Osteoblast (primary cell): ENCODE results near the gene HFE. TPM values are rescaled to one million over a fixed set of nuclear protein-coding genes. Genes with fewer than 3 reads are reported as not detected.

Source experiments
- DNase-seq: peaks from one replicate; pipeline ENCODE4 v3.0.0; 2011; ENCODE audit warnings: low spot score, mixed read lengths; ENCODE audit not compliant: insufficient read length; ENCODE audit errors: missing footprints
- H2AFZ ChIP-seq: 2 replicates; pipeline ENCODE4 v1.6.0; 2011; ENCODE audit warnings: mild to moderate bottlenecking, low read length
- H3K27ac ChIP-seq: 2 replicates; pipeline ENCODE4 v1.5.1; 2011; ENCODE audit warnings: mild to moderate bottlenecking, low read depth, low read length, moderate library complexity
- H3K27me3 ChIP-seq: 2 replicates; pipeline ENCODE4 v1.6.0; 2012; ENCODE audit warnings: mild to moderate bottlenecking, control low read depth, inconsistent platforms, low read length, moderate library complexity; ENCODE audit not compliant: insufficient read depth
- H3K36me3 ChIP-seq: 2 replicates; pipeline ENCODE4 v1.5.1; 2011; ENCODE audit warnings: mild to moderate bottlenecking, low read length, control low read depth, moderate library complexity; ENCODE audit not compliant: insufficient read depth
- H3K4me1 ChIP-seq: 2 replicates; pipeline ENCODE4 v1.5.1; 2011; ENCODE audit warnings: mild to moderate bottlenecking, low read length, control low read depth, moderate library complexity; ENCODE audit not compliant: insufficient read depth
- H3K4me2 ChIP-seq: 2 replicates; pipeline ENCODE4 v1.6.0; 2011; ENCODE audit warnings: mild to moderate bottlenecking, low read length; ENCODE audit not compliant: insufficient read depth
- H3K4me3 ChIP-seq: fragments of 200-600 bp; sonication (generic); 3 replicates; pipeline ENCODE4 v1.5.1; 2012; ENCODE audit warnings: mild to moderate bottlenecking, low read length, inconsistent platforms; ENCODE audit not compliant: insufficient read depth
- H3K79me2 ChIP-seq: 2 replicates; pipeline ENCODE4 v1.6.0; 2012; ENCODE audit warnings: mild to moderate bottlenecking, low read length, control low read depth, inconsistent platforms; ENCODE audit not compliant: insufficient read depth
- H3K9me3 ChIP-seq: 2 replicates; pipeline ENCODE4 v1.5.1; 2011; ENCODE audit warnings: low read depth, low read length, control low read depth
- H4K20me1 ChIP-seq: 2 replicates; pipeline ENCODE4 v1.6.0; 2012; ENCODE audit warnings: mild to moderate bottlenecking, low read length, control low read depth; ENCODE audit not compliant: insufficient read depth
- total RNA-seq: library from RNA; depleted of rRNA; stranded (reverse); fragments of >200 nt; gene quantifications from 2 replicates; pipeline ENCODE4 v1.2.3, GENCODE V29; 2012
- TF ChIP-seq, protein P1 (sequence below): IDR thresholded peaks from 2 replicates; pipeline ENCODE4 v1.5.1; 2011; ENCODE audit warnings: mild to moderate bottlenecking, low read depth, low read length, moderate library complexity; ENCODE audit errors: extremely low read depth

Gene HFE
- total RNA-seq, 1 donor: 14.1 TPM

- peaks cover 12% of the 10 kb centered on the region for H3K4me1 ChIP-seq
- H4K20me1 ChIP-seq: no peaks in the 10 kb centered on the region
- H3K4me3 ChIP-seq: no peak overlapping the region
- TF ChIP-seq, protein P1, sequence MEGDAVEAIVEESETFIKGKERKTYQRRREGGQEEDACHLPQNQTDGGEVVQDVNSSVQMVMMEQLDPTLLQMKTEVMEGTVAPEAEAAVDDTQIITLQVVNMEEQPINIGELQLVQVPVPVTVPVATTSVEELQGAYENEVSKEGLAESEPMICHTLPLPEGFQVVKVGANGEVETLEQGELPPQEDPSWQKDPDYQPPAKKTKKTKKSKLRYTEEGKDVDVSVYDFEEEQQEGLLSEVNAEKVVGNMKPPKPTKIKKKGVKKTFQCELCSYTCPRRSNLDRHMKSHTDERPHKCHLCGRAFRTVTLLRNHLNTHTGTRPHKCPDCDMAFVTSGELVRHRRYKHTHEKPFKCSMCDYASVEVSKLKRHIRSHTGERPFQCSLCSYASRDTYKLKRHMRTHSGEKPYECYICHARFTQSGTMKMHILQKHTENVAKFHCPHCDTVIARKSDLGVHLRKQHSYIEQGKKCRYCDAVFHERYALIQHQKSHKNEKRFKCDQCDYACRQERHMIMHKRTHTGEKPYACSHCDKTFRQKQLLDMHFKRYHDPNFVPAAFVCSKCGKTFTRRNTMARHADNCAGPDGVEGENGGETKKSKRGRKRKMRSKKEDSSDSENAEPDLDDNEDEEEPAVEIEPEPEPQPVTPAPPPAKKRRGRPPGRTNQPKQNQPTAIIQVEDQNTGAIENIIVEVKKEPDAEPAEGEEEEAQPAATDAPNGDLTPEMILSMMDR: no peak
- no peaks in the 10 kb centered on the region for H3K27me3 ChIP-seq
- peaks cover 6% of the 10 kb centered on the region for H3K79me2 ChIP-seq
- peaks cover 11% of the 10 kb centered on the region for H3K36me3 ChIP-seq
- no peak overlapping the region for H3K27ac ChIP-seq
- no peak overlapping the region for H3K4me2 ChIP-seq
- H2AFZ ChIP-seq: no peak overlapping the region
- no peaks in the 10 kb centered on the region for H3K9me3 ChIP-seq
- no peak for DNase-seq
Measured at GRCh38 chr6:26089272-26089671, 2.0 kb downstream of the HFE start.

DNA sequence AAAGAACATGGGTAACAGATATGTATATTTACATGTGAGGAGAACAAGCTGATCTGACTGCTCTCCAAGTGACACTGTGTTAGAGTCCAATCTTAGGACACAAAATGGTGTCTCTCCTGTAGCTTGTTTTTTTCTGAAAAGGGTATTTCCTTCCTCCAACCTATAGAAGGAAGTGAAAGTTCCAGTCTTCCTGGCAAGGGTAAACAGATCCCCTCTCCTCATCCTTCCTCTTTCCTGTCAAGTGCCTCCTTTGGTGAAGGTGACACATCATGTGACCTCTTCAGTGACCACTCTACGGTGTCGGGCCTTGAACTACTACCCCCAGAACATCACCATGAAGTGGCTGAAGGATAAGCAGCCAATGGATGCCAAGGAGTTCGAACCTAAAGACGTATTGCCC, 5.2 kb downstream of the HFE start:
- H3K79me2 ChIP-seq: peaks cover 6% of the 10 kb centered on the region
- H4K20me1 ChIP-seq: no peaks in the 10 kb centered on the region
- no peak overlapping the region for H3K27ac ChIP-seq
- H3K27me3 ChIP-seq: no peaks in the 10 kb centered on the region
- H3K4me2 ChIP-seq: no peak overlapping the region
- no peak overlapping the region for H2AFZ ChIP-seq
- H3K4me1 ChIP-seq: peaks cover 12% of the 10 kb centered on the region
- peaks cover 16% of the 10 kb centered on the region for H3K36me3 ChIP-seq
- TF ChIP-seq, protein P1: no peak
- no peak for DNase-seq
- no peaks in the 10 kb centered on the region for H3K9me3 ChIP-seq
- H3K4me3 ChIP-seq: no peak overlapping the region

GRCh38 chr6:26094036-26094435, 6.8 kb downstream of the HFE start:
- H3K27ac ChIP-seq: no peak overlapping the region
- no peak overlapping the region for H3K4me2 ChIP-seq
- no peaks in the 10 kb centered on the region for H3K9me3 ChIP-seq
- no peak overlapping the region for H2AFZ ChIP-seq
- peaks cover 3% of the 10 kb centered on the region for H3K79me2 ChIP-seq
- no peak for DNase-seq
- H3K27me3 ChIP-seq: no peaks in the 10 kb centered on the region
- H3K36me3 ChIP-seq: peaks cover 16% of the 10 kb centered on the region
- no peaks in the 10 kb centered on the region for H3K4me1 ChIP-seq
- TF ChIP-seq, protein P1: no peak
- H3K4me3 ChIP-seq: no peak overlapping the region
- H4K20me1 ChIP-seq: no peaks in the 10 kb centered on the region

DNA sequence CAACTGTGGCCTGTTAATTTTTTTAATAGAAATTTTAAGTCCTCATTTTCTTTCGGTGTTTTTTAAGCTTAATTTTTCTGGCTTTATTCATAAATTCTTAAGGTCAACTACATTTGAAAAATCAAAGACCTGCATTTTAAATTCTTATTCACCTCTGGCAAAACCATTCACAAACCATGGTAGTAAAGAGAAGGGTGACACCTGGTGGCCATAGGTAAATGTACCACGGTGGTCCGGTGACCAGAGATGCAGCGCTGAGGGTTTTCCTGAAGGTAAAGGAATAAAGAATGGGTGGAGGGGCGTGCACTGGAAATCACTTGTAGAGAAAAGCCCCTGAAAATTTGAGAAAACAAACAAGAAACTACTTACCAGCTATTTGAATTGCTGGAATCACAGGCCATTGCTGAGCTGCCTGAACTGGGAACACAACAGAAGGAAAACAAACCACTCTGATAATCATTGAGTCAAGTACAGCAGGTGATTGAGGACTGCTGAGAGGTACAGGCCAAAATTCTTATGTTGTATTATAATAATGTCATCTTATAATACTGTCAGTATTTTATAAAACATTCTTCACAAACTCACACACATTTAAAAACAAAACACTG, 10.1 kb downstream of the HFE start:
- no peak overlapping the region for H3K4me3 ChIP-seq
- no peak overlapping the region for H2AFZ ChIP-seq
- H3K4me2 ChIP-seq: no peak overlapping the region
- H3K79me2 ChIP-seq: no peaks in the 10 kb centered on the region
- no peaks in the 10 kb centered on the region for H3K9me3 ChIP-seq
- TF ChIP-seq, protein P1: peak; percentile 83
- no peaks in the 10 kb centered on the region for H3K27me3 ChIP-seq
- H3K4me1 ChIP-seq: peaks cover under 1% of the 10 kb centered on the region
- no peak for DNase-seq
- no peaks in the 10 kb centered on the region for H4K20me1 ChIP-seq
- no peak overlapping the region for H3K27ac ChIP-seq
- peaks cover 16% of the 10 kb centered on the region for H3K36me3 ChIP-seq
